HepG2 (cell line): Measurements from ENCODE around the gene TSKU. TPM values are rescaled to one million over a fixed set of nuclear protein-coding genes. Genes with fewer than 3 reads are reported as not detected.
A peak's percentile ranks its signal among the peaks of the same experiment; 100 is the strongest.

ENCODE experiments used
- ADNP ChIP-seq: sonication (generic); formaldehyde crosslinking; IDR thresholded peaks from 2 replicates; pipeline ENCODE4 v1.4.0; 2020; ENCODE audit warnings: missing genetic modification reagents
- BRD4 ChIP-seq: sonication (generic); formaldehyde crosslinking; IDR thresholded peaks from 2 replicates; pipeline ENCODE4 v1.4.0; 2020; ENCODE audit warnings: missing genetic modification reagents
- CBFB ChIP-seq: sonication (generic); formaldehyde crosslinking; IDR thresholded peaks from 2 replicates; pipeline ENCODE4 v1.4.0; 2020; ENCODE audit warnings: missing genetic modification reagents
- DDIT3 ChIP-seq: sonication (generic); formaldehyde crosslinking; IDR thresholded peaks from 2 replicates; pipeline ENCODE4 v1.4.0; 2020; ENCODE audit warnings: mild to moderate bottlenecking, missing genetic modification reagents
- ERF ChIP-seq: IDR thresholded peaks from 2 replicates; pipeline ENCODE4 v1.6.1; 2018; ENCODE audit warnings: missing biosample characterization, missing genetic modification reagents
- GFI1 ChIP-seq: sonication (generic); formaldehyde crosslinking; IDR thresholded peaks from 2 replicates; pipeline ENCODE4 v1.5.0; 2020; ENCODE audit warnings: missing genetic modification reagents, mild to moderate bottlenecking, borderline replicate concordance
- GTF2F1 ChIP-seq: fragments of 150-350 bp; IDR thresholded peaks from 2 replicates; pipeline ENCODE4 v1.6.1; 2014; ENCODE audit warnings: low read length
- HNF4G ChIP-seq, 2 experiments: sonication (generic) in 1 of 2; formaldehyde crosslinking in 1 of 2; IDR thresholded peaks; 2 replicates each; pipeline versions ENCODE4 v1.4.0 to v1.6.1; 2011 to 2020; ENCODE audit warnings: borderline replicate concordance in 2 of 2, low read depth in 2 of 2, mild to moderate bottlenecking in 2 of 2, low read length in 1 of 2, missing genetic modification reagents in 1 of 2, moderate library complexity in 1 of 2
- MAF1 ChIP-seq: sonication (generic); formaldehyde crosslinking; IDR thresholded peaks from 2 replicates; pipeline ENCODE4 v1.5.0; 2020; ENCODE audit warnings: missing genetic modification reagents, borderline replicate concordance
- MIER3 ChIP-seq: IDR thresholded peaks from 2 replicates; pipeline ENCODE4 v1.6.1; 2016; ENCODE audit warnings: missing compliant biosample characterization, borderline replicate concordance
- NFE2L2 ChIP-seq: fragments of 150-350 bp; IDR thresholded peaks from 2 replicates; pipeline ENCODE4 v1.6.1; 2014; ENCODE audit warnings: low read length
- NKX3-1 ChIP-seq: sonication (generic); formaldehyde crosslinking; IDR thresholded peaks from 2 replicates; pipeline ENCODE4 v1.5.0; 2020; ENCODE audit warnings: missing genetic modification reagents
- PAWR ChIP-seq: sonication (generic); formaldehyde crosslinking; IDR thresholded peaks from 2 replicates; pipeline ENCODE4 v1.4.0; 2020; ENCODE audit warnings: missing genetic modification reagents, mild to moderate bottlenecking, borderline replicate concordance
- POGZ ChIP-seq: sonication (generic); formaldehyde crosslinking; IDR thresholded peaks from 2 replicates; pipeline ENCODE4 v1.4.0; 2020; ENCODE audit warnings: mild to moderate bottlenecking, missing genetic modification reagents
- TARDBP ChIP-seq: sonication (generic); formaldehyde crosslinking; IDR thresholded peaks from 2 replicates; pipeline ENCODE4 v1.8.0; 2022; ENCODE audit warnings: mild to moderate bottlenecking, missing genetic modification reagents
- TFAP4 ChIP-seq: sonication (generic); IDR thresholded peaks from 2 replicates; pipeline ENCODE4 v1.6.1; 2016; ENCODE audit warnings: low read depth, borderline replicate concordance
- ZBTB38 ChIP-seq: sonication (generic); formaldehyde crosslinking; IDR thresholded peaks from 2 replicates; pipeline ENCODE4 v1.5.1; 2020; ENCODE audit warnings: mild to moderate bottlenecking, missing genetic modification reagents
- ZBTB39 ChIP-seq: sonication (generic); formaldehyde crosslinking; IDR thresholded peaks from 2 replicates; pipeline ENCODE4 v1.5.0; 2020; ENCODE audit warnings: missing genetic modification reagents
- ZC3H4 ChIP-seq: sonication (generic); formaldehyde crosslinking; IDR thresholded peaks from 2 replicates; pipeline ENCODE4 v1.4.0; 2020; ENCODE audit warnings: missing genetic modification reagents, borderline replicate concordance
- ZFP36L2 ChIP-seq: sonication (generic); formaldehyde crosslinking; IDR thresholded peaks from 2 replicates; pipeline ENCODE4 v1.4.0; 2020; ENCODE audit warnings: missing genetic modification reagents
- ZFP37 ChIP-seq: sonication (generic); formaldehyde crosslinking; IDR thresholded peaks from 2 replicates; pipeline ENCODE4 v1.4.0; 2020; ENCODE audit warnings: missing genetic modification reagents, borderline replicate concordance
- ZFP62 ChIP-seq: sonication (generic); formaldehyde crosslinking; IDR thresholded peaks from 2 replicates; pipeline ENCODE4 v1.4.0; 2020; ENCODE audit warnings: missing genetic modification reagents
- ZNF160 ChIP-seq: sonication (generic); formaldehyde crosslinking; IDR thresholded peaks from 2 replicates; pipeline ENCODE4 v1.8.0; 2022; ENCODE audit warnings: mild to moderate bottlenecking, inconsistent platforms, missing genetic modification reagents
- ZNF563 ChIP-seq: sonication (generic); formaldehyde crosslinking; IDR thresholded peaks from 2 replicates; pipeline ENCODE4 v1.8.0; 2022; ENCODE audit warnings: mild to moderate bottlenecking, moderate library complexity, missing genetic modification reagents
- ZNF678 ChIP-seq: sonication (generic); formaldehyde crosslinking; IDR thresholded peaks from 2 replicates; pipeline ENCODE4 v1.4.0; 2020; ENCODE audit warnings: mild to moderate bottlenecking, missing genetic modification reagents
- polyA plus RNA-seq, 8 experiments: library from polyadenylated mRNA; depleted of rRNA in 3 of 8; stranded (reverse) in 7 of 8; unstranded in 1 of 8; fragments of >200 nt; fragmentation: Illumina TruSeq in 4 of 8; extraction: Trizol in 4 of 8; gene quantifications; 2 replicates each; pipeline versions ENCODE4 v1.2.1 to v1.2.3, GENCODE V29; 2011 to 2016; ENCODE audit warnings: low read depth in 4 of 8, missing spikeins in 1 of 8, mixed read lengths in 1 of 8; ENCODE audit not compliant: insufficient read depth in 1 of 8
- total RNA-seq, 5 experiments: library from RNA; depleted of rRNA; stranded (reverse); fragments of >200 nt; fragmentation: Illumina TruSeq; extraction: Trizol; gene quantifications; 2 replicates each; pipeline ENCODE4 v1.2.3, GENCODE V29; 2016; ENCODE audit warnings: low read depth in 1 of 5
- TF ChIP-seq, protein P1 (sequence below): sonication (generic); formaldehyde crosslinking; IDR thresholded peaks from 2 replicates; pipeline ENCODE4 v1.5.0; 2020; ENCODE audit warnings: missing genetic modification reagents

The TSKU gene
- total and polyA plus RNA-seq, 2 of the 13 experiments (the other 11 are each of a cell fraction or from before 2014, with no cell fraction given), result 20.3 to 21.4 TPM

DNA sequence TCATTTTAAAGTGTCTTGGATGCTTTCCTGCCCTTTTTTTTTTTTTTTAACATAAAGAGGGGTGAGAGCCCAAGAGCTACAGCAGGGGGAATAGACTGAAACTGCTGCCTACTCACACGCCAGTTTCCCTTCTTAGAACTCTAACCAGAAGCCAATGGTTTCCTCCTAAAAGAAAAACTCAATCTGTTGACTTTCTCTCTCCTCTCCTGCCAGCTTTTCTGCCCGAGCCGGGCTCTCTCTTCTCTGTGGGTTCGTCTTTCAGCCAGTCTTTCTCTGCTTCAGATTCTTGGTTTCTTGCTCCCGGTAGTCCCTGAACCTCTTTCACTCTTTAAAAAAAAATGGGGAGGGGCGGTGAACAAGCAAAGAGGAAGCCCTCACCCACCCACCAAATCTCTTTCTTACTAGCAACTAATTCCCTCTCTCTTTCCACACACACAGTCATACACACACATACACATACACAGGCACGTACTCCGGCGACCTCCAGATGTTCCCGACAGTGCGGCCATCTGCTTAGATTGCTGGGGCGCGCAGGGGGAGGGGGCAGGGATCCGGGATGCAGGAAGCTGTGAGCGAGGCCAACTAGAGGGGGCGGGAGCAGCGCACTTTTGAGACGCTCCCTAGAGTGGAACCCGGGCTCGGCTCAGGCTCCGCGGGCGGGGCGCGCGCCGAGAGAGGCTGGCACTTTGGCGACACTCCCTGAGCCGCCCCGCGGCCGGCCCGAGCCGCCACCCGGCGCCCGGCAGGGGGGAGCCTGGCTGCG lies 444 bp upstream of the TSKU start (continued):
- TF ChIP-seq GFI1 (CRISPR knock-in tag) (0 out of 2 replicates have a peak, but pooled peaks have one; percentile 32), NFE2L2 (no peak), ZC3H4 (CRISPR knock-in tag) (0 out of 2 replicates have a peak, but pooled peaks have one; percentile 32), NKX3-1 (CRISPR knock-in tag) (no peak), TARDBP (CRISPR knock-in tag) (peak; percentile 74; the same call in 1 of the 2 replicates), ZFP36L2 (CRISPR knock-in tag) (no peak), MAF1 (CRISPR knock-in tag) (no peak), POGZ (CRISPR knock-in tag) (peak; percentile 67), ZNF160 (CRISPR knock-in tag) (no peak), DDIT3 (CRISPR knock-in tag) (no peak), ZFP62 (CRISPR knock-in tag) (no peak), ZNF678 (no peak), CBFB (CRISPR knock-in tag) (peak; percentile 58; the same call in 1 of the 2 replicates), ERF (CRISPR knock-in tag) (peak; percentile 78), ZNF563 (CRISPR knock-in tag) (no peak; the same call in 1 of the 2 replicates), MIER3 (CRISPR knock-in tag) (0 out of 2 replicates have a peak, but pooled peaks have one; percentile 51), ADNP (peak; percentile 50; the same call in 1 of the 2 replicates), HNF4G (IDR thresholded peaks at IDR 0.05; ENCODE audit: borderline replicate concordance, low read depth, low read length) (no peak), HNF4G (CRISPR knock-in tag; IDR thresholded peaks at IDR 0.05; ENCODE audit: borderline replicate concordance, low read depth) (no peak), ZBTB38 (no peak), ZFP37 (peak; percentile 45; the same call in 1 of the 2 replicates), TFAP4 (peak; percentile 63; the same call in 1 of the 2 replicates), BRD4 (CRISPR knock-in tag) (no peak), GTF2F1 (no peak), ZBTB39 (CRISPR knock-in tag) (no peak), PAWR (CRISPR knock-in tag) (no peak)
- TF ChIP-seq, protein P1, sequence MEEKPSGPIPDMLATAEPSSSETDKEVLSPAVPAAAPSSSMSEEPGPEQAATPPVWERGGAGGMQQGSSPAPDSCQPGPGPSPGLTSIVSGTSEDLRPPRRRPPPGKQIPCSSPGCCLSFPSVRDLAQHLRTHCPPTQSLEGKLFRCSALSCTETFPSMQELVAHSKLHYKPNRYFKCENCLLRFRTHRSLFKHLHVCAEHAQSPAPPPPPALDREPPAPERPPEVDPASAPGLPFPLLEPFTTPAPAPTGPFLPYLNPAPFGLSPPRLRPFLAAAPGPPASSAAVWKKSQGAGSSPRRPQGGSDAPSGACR (CRISPR knock-in tag), result no peak
